Ovary (tissue), 9 donors: Measurements from ENCODE around the gene PON3. TPM values are rescaled to one million over a fixed set of nuclear protein-coding genes. Genes with fewer than 3 reads are reported as not detected.

ENCODE experiments used
- DNase-seq, 5 donors: peaks; one replicate each; pipeline ENCODE4 v3.0.0-alpha.2; 2019 to 2020
- H3K27ac ChIP-seq, 2 donors: fragments of 200-600 bp; one replicate each; pipeline versions ENCODE4 v1.5.1 to v1.8.0; 2019 to 2022
- H3K27me3 ChIP-seq: fragments of 200-600 bp; one replicate; pipeline ENCODE4 v1.8.0; 2022
- H3K36me3 ChIP-seq: fragments of 200-600 bp; sonication (generic); one replicate; pipeline ENCODE4 v1.5.1; 2019
- H3K4me1 ChIP-seq: one replicate; pipeline ENCODE4 v1.8.1; 2013; ENCODE audit warnings: mild to moderate bottlenecking, moderate library complexity; ENCODE audit not compliant: insufficient read depth
- H3K4me3 ChIP-seq: fragments of 200-600 bp; sonication (generic); one replicate; pipeline ENCODE4 v1.5.1; 2017
- H3K9me3 ChIP-seq, 2 donors: fragments of 200-600 bp in 1 of 2; sonication (generic) in 1 of 2; one replicate each; pipeline versions ENCODE4 v1.5.1 to v1.8.1; 2013 to 2019; ENCODE audit warnings: mild to moderate bottlenecking in 1 of 2, moderate library complexity in 1 of 2
- EP300 ChIP-seq: sonication (generic); formaldehyde crosslinking; IDR thresholded peaks from one replicate; pipeline ENCODE4 v1.6.1; 2017; ENCODE audit warnings: antibody characterized with exemption
- POLR2A ChIP-seq: fragments of 450-650 bp; IDR thresholded peaks from one replicate; pipeline ENCODE4 v1.6.1; 2017; ENCODE audit warnings: antibody characterized with exemption, mild to moderate bottlenecking, moderate library complexity
- WGBS, 3 donors: extraction: QIAGEN DNeasy Blood & Tissue Kit in 1 of 3; methylation state at CpG; one replicate each; pipeline versions ENCODE4 v1.1.5 to v1.1.7; 2013 to 2017; 5-methylcytosine and 5-hydroxymethylcytosine counted together
- intact Hi-C, 4 donors: fragments of 100-400 bp; cut with DNase I; formaldehyde crosslinking; loops; one replicate each; pipeline versions ENCODE4 v1.11.0 to v1.15.1; 2022 to 2023
- polyA plus RNA-seq, 2 donors: library from polyadenylated mRNA; stranded (reverse); fragments of 200-250 nt in 1 of 2; fragments of 350-450 nt in 1 of 2; fragmentation: Illumina TruSeq in 1 of 2; extraction: RNeasy Lipid Tissue Mini Kit (QIAGEN cat#74804) in 1 of 2; gene quantifications; one replicate each; pipeline ENCODE4 v1.2.3, GENCODE V29; 2013 to 2014
- total RNA-seq, 7 donors: library from RNA; depleted of rRNA in 2 of 7; stranded (reverse); fragments of >200 nt in 2 of 7; fragmentation: NEBNext Ultra II Directional in 3 of 7; extraction: Animal tissue kit (Norgen Biotek cat#: 25700) in 3 of 7; gene quantifications; one replicate each; pipeline versions ENCODE4 v1.1.0 to v1.2.4, GENCODE V29; 2016 to 2023
- TF ChIP-seq, protein P1 (sequence below), 3 donors: fragments of 450-650 bp in 2 of 3; fragments of 200-600 bp in 1 of 3; IDR thresholded peaks; one replicate each; pipeline versions ENCODE4 v1.5.1 to v1.8.0; 2016 to 2022; ENCODE audit warnings: antibody characterized with exemption in 3 of 3, mild to moderate bottlenecking in 1 of 3
- donor health status: DM: no; HTN: no; CAD: no; lungs with moderate emphysema.
- donor health status: DM: no; HTN: no; CAD: no.
- donor health status: Bipolar disorder and iron deficiency.
- donor health status: DM: yes; HTN: yes; CAD: no.
- donor health status: DM: no; HTN: no; CAD: no.
- donor health status: DM: yes; HTN: yes; CAD: no.

The PON3 gene
- total and polyA plus RNA-seq, 9 donors: 6.2 to 26.0 (median 15.7) TPM

DNA sequence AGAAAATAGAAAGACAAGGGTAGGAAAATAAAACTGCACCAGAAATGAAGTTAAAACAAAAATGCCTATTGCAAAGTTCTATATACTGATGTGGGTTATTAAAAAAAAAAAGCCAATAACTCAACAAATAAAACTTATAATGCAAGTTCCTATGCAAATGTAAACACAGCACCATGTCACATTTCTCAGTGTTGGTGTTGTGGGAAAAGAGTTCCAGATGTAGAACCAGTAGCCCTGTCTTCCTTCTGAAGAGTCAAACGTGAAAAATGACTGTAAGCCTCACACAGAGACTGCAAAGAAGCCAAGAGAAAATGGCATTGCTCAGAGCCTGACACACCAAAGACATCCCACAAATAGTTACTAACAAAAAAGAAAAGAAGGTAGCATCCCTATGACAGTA lies 28.5 kb upstream of the PON3 start:
- Histone ChIP-seq H3K4me3 (no peak overlapping the region), H3K4me1 (peaks cover 6% of the 10 kb centered on the region), H3K27me3 (no peaks in the 10 kb centered on the region), H3K27ac (no peak overlapping the region), H3K9me3 (no peaks in the 10 kb centered on the region), H3K36me3 (no peaks in the 10 kb centered on the region)
- 39 to 56% (median 50%) methylated on average over 1 of the region's 1 CpG for WGBS, 3 donors
- no peak for DNase-seq
- TF ChIP-seq POLR2A (no peak), EP300 (no peak)
- TF ChIP-seq, protein P1, sequence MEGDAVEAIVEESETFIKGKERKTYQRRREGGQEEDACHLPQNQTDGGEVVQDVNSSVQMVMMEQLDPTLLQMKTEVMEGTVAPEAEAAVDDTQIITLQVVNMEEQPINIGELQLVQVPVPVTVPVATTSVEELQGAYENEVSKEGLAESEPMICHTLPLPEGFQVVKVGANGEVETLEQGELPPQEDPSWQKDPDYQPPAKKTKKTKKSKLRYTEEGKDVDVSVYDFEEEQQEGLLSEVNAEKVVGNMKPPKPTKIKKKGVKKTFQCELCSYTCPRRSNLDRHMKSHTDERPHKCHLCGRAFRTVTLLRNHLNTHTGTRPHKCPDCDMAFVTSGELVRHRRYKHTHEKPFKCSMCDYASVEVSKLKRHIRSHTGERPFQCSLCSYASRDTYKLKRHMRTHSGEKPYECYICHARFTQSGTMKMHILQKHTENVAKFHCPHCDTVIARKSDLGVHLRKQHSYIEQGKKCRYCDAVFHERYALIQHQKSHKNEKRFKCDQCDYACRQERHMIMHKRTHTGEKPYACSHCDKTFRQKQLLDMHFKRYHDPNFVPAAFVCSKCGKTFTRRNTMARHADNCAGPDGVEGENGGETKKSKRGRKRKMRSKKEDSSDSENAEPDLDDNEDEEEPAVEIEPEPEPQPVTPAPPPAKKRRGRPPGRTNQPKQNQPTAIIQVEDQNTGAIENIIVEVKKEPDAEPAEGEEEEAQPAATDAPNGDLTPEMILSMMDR (IDR thresholded peaks at IDR 0.05): no peak
- intact Hi-C loops: no loop called here

DNA sequence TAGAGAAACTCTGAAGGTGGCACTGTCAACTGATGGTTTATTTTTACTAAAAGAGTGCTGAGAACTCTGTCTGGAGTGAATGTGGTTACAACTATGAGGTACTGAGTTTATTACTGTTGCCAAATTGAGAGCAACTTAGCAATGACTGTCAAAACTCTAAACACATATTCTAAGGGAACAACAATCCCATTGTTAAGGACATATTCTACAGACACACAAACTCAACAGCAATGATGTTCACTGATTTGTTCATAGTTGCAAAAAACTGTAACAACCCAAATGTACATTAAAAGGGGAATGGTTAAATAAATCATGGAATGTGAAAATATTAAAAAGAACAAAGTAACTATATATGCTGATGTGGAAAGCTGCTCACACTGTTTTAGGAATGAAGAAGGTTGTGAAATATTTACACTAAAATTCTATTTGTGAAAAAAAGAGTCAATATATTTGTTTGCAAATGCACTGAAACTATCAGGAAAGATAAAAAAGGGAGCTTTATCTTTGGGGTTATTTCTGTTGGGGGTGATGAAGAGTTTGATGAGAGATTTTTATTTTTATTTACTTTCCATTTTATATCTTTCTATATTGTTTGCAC lies 25.8 kb upstream of the PON3 start:
- no peak for DNase-seq
- Histone ChIP-seq H3K27ac (no peak overlapping the region), H3K36me3 (no peaks in the 10 kb centered on the region), H3K9me3 (no peaks in the 10 kb centered on the region), H3K4me1 (peaks cover 6% of the 10 kb centered on the region), H3K27me3 (no peaks in the 10 kb centered on the region), H3K4me3 (no peak overlapping the region)
- TF ChIP-seq, protein P1 (IDR thresholded peaks at IDR 0.05): no peak
- TF ChIP-seq EP300 (no peak), POLR2A (no peak)
- intact Hi-C loops: no loop called here

GRCh38 chr7:95421000-95421846 lies 25.0 kb upstream of the PON3 start:
- H3K4me3 ChIP-seq: no peak overlapping the region
- H3K4me1 ChIP-seq: peaks cover 6% of the 10 kb centered on the region
- TF ChIP-seq POLR2A (no peak), EP300 (no peak)
- TF ChIP-seq, protein P1 (IDR thresholded peaks at IDR 0.05): no peak
- H3K27ac ChIP-seq: no peak overlapping the region
- intact Hi-C loops: no loop called here
- no peaks in the 10 kb centered on the region for H3K36me3 ChIP-seq
- H3K27me3 ChIP-seq: no peaks in the 10 kb centered on the region
- no peak for DNase-seq
- WGBS, 3 donors: 62 to 72% (median 63%) methylated on average over 2 of the region's 2 CpGs
- no peaks in the 10 kb centered on the region for H3K9me3 ChIP-seq

- Histone ChIP-seq H3K36me3 (no peaks in the 10 kb centered on the region), H3K27ac (no peak overlapping the region), H3K4me1 (no peaks in the 10 kb centered on the region), H3K4me3 (no peak overlapping the region), H3K9me3 (no peaks in the 10 kb centered on the region), H3K27me3 (no peaks in the 10 kb centered on the region)
- no peak for DNase-seq
- intact Hi-C loops: no loop called here
- TF ChIP-seq, protein P1 (IDR thresholded peaks at IDR 0.05): no peak
- TF ChIP-seq EP300: no peak
- no peak for TF ChIP-seq POLR2A
- WGBS, 3 donors: 41 to 68% (median 41%) methylated on average over 4 of the region's 4 CpGs
Observed at GRCh38 chr7:95412075-95412474, 15.9 kb upstream of the PON3 start.
